AG04450 (cell line): Measurements from ENCODE around the gene ARSB. TPM values are rescaled to one million over a fixed set of nuclear protein-coding genes. Genes with fewer than 3 reads are reported as not detected.

Source experiments
- CTCF ChIA-PET: fragments of 300-600, 350-600 bp; formaldehyde crosslinking; extraction: SDS; loops from one replicate; lab custom pipeline; 2022; ENCODE audit warnings: antibody characterized with exemption, inconsistent platforms; lab: Charles Lee
- POLR2A ChIA-PET: fragments of 350-600 bp; formaldehyde crosslinking; extraction: SDS; loops from one replicate; lab custom pipeline; 2021; ENCODE audit warnings: antibody characterized with exemption, inconsistent platforms; lab: Yijun Ruan, JAX
- DNase-seq: peaks from one replicate; pipeline ENCODE4 v3.0.0-alpha.2; 2011; ENCODE audit warnings: low read depth, low spot score
- H3K27ac ChIP-seq: one replicate; pipeline ENCODE4 v1.5.1; 2012; ENCODE audit warnings: low read depth, low read length, control low read depth
- H3K27me3 ChIP-seq: one replicate; pipeline ENCODE4 v1.6.0; 2012; ENCODE audit warnings: low read length; ENCODE audit not compliant: control insufficient read depth, insufficient read depth
- H3K4me3 ChIP-seq: 2 replicates; pipeline ENCODE4 v1.5.1; 2011; ENCODE audit warnings: mild to moderate bottlenecking, low read depth, low read length, control low read depth
- H3K9me3 ChIP-seq: 2 replicates; pipeline ENCODE4 v1.5.1; 2012; ENCODE audit warnings: low read length; ENCODE audit not compliant: control insufficient read depth, insufficient read depth
- CTCF ChIP-seq: IDR thresholded peaks from 2 replicates; pipeline ENCODE4 v1.5.1; 2011; ENCODE audit warnings: low read depth, low read length, control low read depth, inconsistent platforms
- polyA plus RNA-seq: library from polyadenylated mRNA; depleted of rRNA; stranded (reverse); fragments of >200 nt; gene quantifications from 2 replicates; pipeline ENCODE4 v1.2.3, GENCODE V29; 2011

ARSB gene
- polyA plus RNA-seq, 1 experiment = 21.0 TPM

- no peak for TF ChIP-seq CTCF
- H3K27me3 ChIP-seq = no peaks in the 10 kb centered on the region
- ChIA-PET CTCF (no interaction called here), POLR2A (no interaction called here)
- no peak overlapping the region for H3K27ac ChIP-seq
- H3K4me3 ChIP-seq = no peak overlapping the region
- no peak for DNase-seq
- no peaks in the 10 kb centered on the region; the same call in 1 of the 2 replicates for H3K9me3 ChIP-seq
Observed at GRCh38 chr5:78829811-78830527, 155.1 kb downstream of the ARSB start.

GRCh38 chr5:78827725-78828124 is 157.4 kb downstream of the ARSB start:
- CTCF ChIA-PET = interaction anchor here (0.6 kb wide), 1 partner anchor 108 kb away, joined by 6 read pairs; no protein-coding TSS in a partner anchor
- POLR2A ChIA-PET = no interaction called here
- TF ChIP-seq CTCF = no peak
- DNase-seq = no peak
- no peak overlapping the region for H3K4me3 ChIP-seq
- H3K9me3 ChIP-seq = no peaks in the 10 kb centered on the region; the same call in 1 of the 2 replicates
- H3K27ac ChIP-seq = no peak overlapping the region
- H3K27me3 ChIP-seq = no peaks in the 10 kb centered on the region

GRCh38 chr5:78824831-78825281 is 160.3 kb downstream of the ARSB start:
- no peaks in the 10 kb centered on the region for H3K27me3 ChIP-seq
- POLR2A ChIA-PET = no interaction called here
- TF ChIP-seq CTCF = no peak
- no peaks in the 10 kb centered on the region; the same call in 1 of the 2 replicates for H3K9me3 ChIP-seq
- H3K27ac ChIP-seq = no peak overlapping the region
- CTCF ChIA-PET = interaction anchor here (0.7 to 1.8 kb wide), 4 partner anchors 11 to 287 kb away, joined by 3 to 6 read pairs (median 4); no protein-coding TSS in a partner anchor
- no peak for DNase-seq
- H3K4me3 ChIP-seq = no peak overlapping the region

GRCh38 chr5:78823196-78823595 is 161.9 kb downstream of the ARSB start:
- TF ChIP-seq CTCF = no peak
- no peaks in the 10 kb centered on the region for H3K9me3 ChIP-seq
- no peak overlapping the region for H3K27ac ChIP-seq
- no peaks in the 10 kb centered on the region for H3K27me3 ChIP-seq
- H3K4me3 ChIP-seq = no peak overlapping the region
- ChIA-PET POLR2A (no interaction called here), CTCF (interaction anchor here (1.4 kb wide), 1 partner anchor 25 kb away, joined by 4 read pairs; no protein-coding TSS in a partner anchor)
- DNase-seq = no peak

GRCh38 chr5:78821536-78822021 is 163.5 kb downstream of the ARSB start:
- ChIA-PET CTCF (no interaction called here), POLR2A (no interaction called here)
- DNase-seq = no peak
- Histone ChIP-seq H3K27ac (no peak overlapping the region), H3K27me3 (no peaks in the 10 kb centered on the region), H3K9me3 (no peaks in the 10 kb centered on the region), H3K4me3 (no peak overlapping the region)
- TF ChIP-seq CTCF = no peak
